ENCODE measurements around the gene PCGF3.
A peak's percentile ranks its signal among the peaks of the same experiment; 100 is the strongest.

PCGF3 gene

DNA sequence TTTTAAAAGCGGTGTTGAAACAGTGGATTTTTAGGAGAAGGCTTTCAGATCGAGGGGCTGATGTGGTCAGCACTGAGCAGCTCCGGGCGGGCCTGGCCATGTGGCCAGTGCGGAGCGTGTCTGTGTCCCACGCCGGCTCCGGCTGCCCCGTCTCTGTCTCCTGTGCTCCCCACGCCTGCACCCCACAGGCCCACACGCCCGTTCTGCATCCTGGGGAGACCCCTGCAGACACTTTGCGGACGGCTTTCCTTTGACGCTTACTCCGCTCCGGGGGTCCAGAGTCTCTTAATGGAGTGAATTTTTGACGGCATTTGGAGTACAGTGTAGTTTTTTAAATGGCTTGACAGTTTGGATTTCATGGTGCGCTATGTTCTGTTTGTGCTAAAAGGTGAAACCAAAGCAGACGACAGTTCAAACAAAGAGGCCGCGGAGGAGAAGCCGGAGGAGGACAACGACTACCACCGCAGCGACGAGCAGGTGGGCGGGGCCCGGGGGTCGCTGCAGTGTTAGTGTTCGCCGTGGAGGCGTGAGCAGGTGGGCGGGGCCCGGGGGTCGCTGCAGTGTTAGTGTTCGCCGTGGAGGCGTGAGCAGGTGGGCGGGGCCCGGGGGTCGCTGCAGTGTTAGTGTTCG is 38.7 kb downstream of the PCGF3 start:
- H4K91ac ChIP-seq (ENCODE audit: low read length): no peak overlapping the region
- no peak overlapping the region for H3K23ac ChIP-seq (ENCODE audit: low read length in 2 of 2)
- no peak overlapping the region for H3K4ac ChIP-seq (ENCODE audit: low read depth in 1 of 2, low read length in 2 of 2)
- H2AFZ ChIP-seq (ENCODE audit: low read depth, low read length): no peak overlapping the region
- DNase-seq: no peak
- peaks cover 13% of the 10 kb centered on the region for H3K4me1 ChIP-seq (ENCODE audit: control insufficient read depth, insufficient read depth, low read depth, low read length)
- WGBS: 96% methylated on average over 23 of the region's 44 CpGs
- H3K9ac ChIP-seq (ENCODE audit: low read length): no peak overlapping the region
- peaks cover 38 to 54% of the 10 kb centered on the region in 2 experiments for H3K36me3 ChIP-seq (ENCODE audit: control insufficient read depth in 1 of 2, insufficient read depth in 2 of 2, low read depth in 1 of 2, low read length in 2 of 2)
- no peak overlapping the region for H3K27ac ChIP-seq (ENCODE audit: low read length, poor library complexity, severe bottlenecking)
- H4K8ac ChIP-seq (ENCODE audit: low read length): no peak overlapping the region
- H2BK5ac ChIP-seq (ENCODE audit: low read depth, low read length, poor library complexity, severe bottlenecking): no peak overlapping the region
- no peak overlapping the region for H2BK15ac ChIP-seq (ENCODE audit: low read depth, poor library complexity, severe bottlenecking)
- no peak overlapping the region for H3K4me2 ChIP-seq (ENCODE audit: low read length, poor library complexity, severe bottlenecking)
- no peak overlapping the region for H2BK120ac ChIP-seq (ENCODE audit: low read depth, low read length)
- H3K27me3 ChIP-seq (ENCODE audit: control insufficient read depth in 1 of 2, insufficient read depth in 1 of 2, low read length in 2 of 2): no peaks in the 10 kb centered on the region
- H3K14ac ChIP-seq (ENCODE audit: low read length in 2 of 2): no peak overlapping the region
- H3K18ac ChIP-seq (ENCODE audit: low read depth in 1 of 2, low read length in 2 of 2): no peak overlapping the region
- peaks cover 20% of the 10 kb centered on the region for H3K79me1 ChIP-seq (replicated peaks; ENCODE audit: low read length, poor library complexity, severe bottlenecking)
- no peaks in the 10 kb centered on the region for H3K9me3 ChIP-seq (ENCODE audit: control insufficient read depth, low read length)
- H3K4me3 ChIP-seq (ENCODE audit: insufficient read depth in 1 of 2, low read depth in 1 of 2, low read length in 2 of 2): no peak overlapping the region
- no peak overlapping the region for H2AK5ac ChIP-seq (ENCODE audit: low read length, severe bottlenecking)
- no peak overlapping the region for H2BK12ac ChIP-seq (ENCODE audit: low read length in 2 of 2)

DNA sequence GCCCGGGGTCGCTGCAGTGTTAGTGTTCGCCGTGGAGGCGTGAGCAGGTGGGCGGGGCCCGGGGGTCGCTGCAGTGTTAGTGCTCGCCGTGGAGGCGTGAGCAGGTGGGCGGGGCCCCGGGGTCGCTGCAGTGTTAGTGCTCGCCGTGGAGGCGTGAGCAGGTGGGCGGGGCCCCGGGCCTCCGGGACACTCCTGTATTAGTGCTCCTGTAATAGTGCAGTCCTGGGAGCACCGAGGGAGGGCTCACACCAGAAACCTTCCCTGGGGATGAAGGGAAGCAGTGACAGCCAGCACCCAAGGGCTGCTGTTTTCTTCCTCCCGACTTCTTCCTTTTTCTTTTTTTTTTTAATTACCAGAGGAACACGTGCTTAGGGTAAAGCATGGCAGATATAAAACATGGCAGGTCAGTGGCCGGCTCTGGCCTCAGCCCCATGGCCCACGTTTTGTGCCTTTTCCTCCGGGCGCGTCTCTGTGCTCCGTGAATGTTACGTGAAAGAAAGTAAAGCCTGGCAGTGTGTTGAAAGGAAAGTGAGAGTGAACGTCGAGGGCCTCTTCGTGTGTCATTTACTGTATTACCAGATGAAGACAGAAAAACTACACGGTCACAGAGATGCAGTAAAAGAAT is 42.0 kb downstream of the PCGF3 start:
- no peak overlapping the region for H3K14ac ChIP-seq (ENCODE audit: low read length in 2 of 2)
- H3K9me3 ChIP-seq (ENCODE audit: control insufficient read depth, low read length): no peaks in the 10 kb centered on the region
- H2AK5ac ChIP-seq (ENCODE audit: low read length, severe bottlenecking): no peak overlapping the region
- H3K4me3 ChIP-seq (ENCODE audit: insufficient read depth in 1 of 2, low read depth in 1 of 2, low read length in 2 of 2): no peak overlapping the region
- H2AFZ ChIP-seq (ENCODE audit: low read depth, low read length): no peak overlapping the region
- H2BK120ac ChIP-seq (ENCODE audit: low read depth, low read length): no peak overlapping the region
- no peak overlapping the region for H4K8ac ChIP-seq (ENCODE audit: low read length)
- H3K9ac ChIP-seq (ENCODE audit: low read length): no peak overlapping the region
- no peak overlapping the region for H3K18ac ChIP-seq (ENCODE audit: low read depth in 1 of 2, low read length in 2 of 2)
- no peaks in the 10 kb centered on the region for H3K27me3 ChIP-seq (ENCODE audit: control insufficient read depth in 1 of 2, insufficient read depth in 1 of 2, low read length in 2 of 2)
- H3K4me2 ChIP-seq (ENCODE audit: low read length, poor library complexity, severe bottlenecking): no peak overlapping the region
- no peak for DNase-seq
- H3K27ac ChIP-seq (ENCODE audit: low read length, poor library complexity, severe bottlenecking): no peak overlapping the region
- H3K4me1 ChIP-seq (ENCODE audit: control insufficient read depth, insufficient read depth, low read depth, low read length): peaks cover 25% of the 10 kb centered on the region
- H2BK5ac ChIP-seq (ENCODE audit: low read depth, low read length, poor library complexity, severe bottlenecking): no peak overlapping the region
- peaks cover 29 to 43% of the 10 kb centered on the region in 2 experiments for H3K36me3 ChIP-seq (ENCODE audit: control insufficient read depth in 1 of 2, insufficient read depth in 2 of 2, low read depth in 1 of 2, low read length in 2 of 2)
- H4K91ac ChIP-seq (ENCODE audit: low read length): no peak overlapping the region
- H2BK15ac ChIP-seq (ENCODE audit: low read depth, poor library complexity, severe bottlenecking): no peak overlapping the region
- H3K79me1 ChIP-seq (replicated peaks; ENCODE audit: low read length, poor library complexity, severe bottlenecking): peaks cover 24% of the 10 kb centered on the region
- WGBS: 98% methylated on average over 21 of the region's 34 CpGs
- no peak overlapping the region for H3K4ac ChIP-seq (ENCODE audit: low read depth in 1 of 2, low read length in 2 of 2)
- no peak overlapping the region for H2BK12ac ChIP-seq (ENCODE audit: low read length in 2 of 2)
- H3K23ac ChIP-seq (ENCODE audit: low read length in 2 of 2): no peak overlapping the region

- H3K14ac ChIP-seq (ENCODE audit: low read length in 2 of 2): no peak overlapping the region
Observed at GRCh38 chr4:748461-748860, 42.8 kb downstream of the PCGF3 start.

DNA sequence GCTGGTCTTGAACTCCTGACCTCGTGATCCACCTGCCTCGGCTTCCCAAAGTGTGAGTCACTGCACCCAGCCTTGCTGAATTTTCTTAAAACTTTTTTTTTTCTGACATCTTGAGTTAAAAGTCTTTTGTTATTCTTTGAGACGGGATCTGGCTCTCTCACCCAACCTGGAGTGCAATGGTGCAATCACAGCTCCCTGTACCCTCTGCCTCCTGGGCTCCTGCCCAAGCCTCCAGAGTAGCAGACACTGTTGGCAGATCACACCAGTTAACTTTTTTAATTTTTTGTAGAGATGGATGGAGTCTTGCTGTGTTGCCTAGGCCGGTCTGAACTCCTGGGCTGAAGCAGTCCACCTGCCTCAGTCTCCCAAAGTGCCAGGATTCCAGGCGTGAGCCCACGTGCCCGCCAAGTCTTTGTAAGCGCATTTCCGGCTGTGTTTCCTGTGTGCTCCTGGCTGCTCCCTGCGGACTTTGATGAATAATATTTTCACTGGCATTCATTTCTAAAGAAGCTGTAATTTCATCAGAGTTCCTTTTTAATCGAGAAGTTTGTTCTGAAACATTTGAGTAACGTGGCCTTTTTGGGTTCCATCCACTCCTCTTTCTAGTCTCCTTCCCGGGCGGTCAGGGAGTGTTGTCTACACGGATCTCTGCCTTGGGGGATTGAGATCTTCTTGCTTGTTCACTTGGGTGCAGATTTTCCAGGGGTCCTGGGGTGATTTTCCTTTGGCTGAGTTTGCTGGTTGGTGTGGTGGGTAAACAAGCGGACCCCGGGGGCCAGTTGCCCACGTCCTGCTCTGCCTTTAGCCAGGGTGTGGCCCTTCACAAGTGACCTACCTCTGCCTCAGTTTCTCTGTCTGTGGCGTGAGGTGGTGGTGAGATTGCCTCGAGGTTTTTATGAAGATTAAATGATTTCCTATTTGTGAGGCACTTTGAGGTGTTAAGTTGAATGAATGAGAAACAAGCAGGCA is 44.4 kb downstream of the PCGF3 start:
- no peak overlapping the region for H3K27ac ChIP-seq (ENCODE audit: low read length, poor library complexity, severe bottlenecking)
- no peak overlapping the region for H2BK15ac ChIP-seq (ENCODE audit: low read depth, poor library complexity, severe bottlenecking)
- H3K36me3 ChIP-seq (ENCODE audit: control insufficient read depth in 1 of 2, insufficient read depth in 2 of 2, low read depth in 1 of 2, low read length in 2 of 2): peaks cover 49 to 58% of the 10 kb centered on the region in 2 experiments
- H2BK12ac ChIP-seq (ENCODE audit: low read length in 2 of 2): no peak overlapping the region
- no peak overlapping the region for H3K4ac ChIP-seq (ENCODE audit: low read depth in 1 of 2, low read length in 2 of 2)
- H3K9me3 ChIP-seq (ENCODE audit: control insufficient read depth, low read length): no peaks in the 10 kb centered on the region
- H2AK5ac ChIP-seq (ENCODE audit: low read length, severe bottlenecking): no peak overlapping the region
- H3K4me2 ChIP-seq (ENCODE audit: low read length, poor library complexity, severe bottlenecking): no peak overlapping the region
- DNase-seq: no peak
- no peak overlapping the region for H3K14ac ChIP-seq (ENCODE audit: low read length in 2 of 2)
- H3K4me1 ChIP-seq (ENCODE audit: control insufficient read depth, insufficient read depth, low read depth, low read length): peaks cover 17% of the 10 kb centered on the region
- peak overlapping the region in 1 of 2 experiments; percentile 51 for H3K4me3 ChIP-seq (ENCODE audit: insufficient read depth in 1 of 2, low read depth in 1 of 2, low read length in 2 of 2)
- no peak overlapping the region for H3K18ac ChIP-seq (ENCODE audit: low read depth in 1 of 2, low read length in 2 of 2)
- H4K8ac ChIP-seq (ENCODE audit: low read length): no peak overlapping the region
- no peak overlapping the region for H2BK5ac ChIP-seq (ENCODE audit: low read depth, low read length, poor library complexity, severe bottlenecking)
- no peak overlapping the region for H2BK120ac ChIP-seq (ENCODE audit: low read depth, low read length)
- H4K91ac ChIP-seq (ENCODE audit: low read length): no peak overlapping the region
- 95% methylated on average over 19 of the region's 20 CpGs for WGBS
- no peak overlapping the region for H2AFZ ChIP-seq (ENCODE audit: low read depth, low read length)
- peak overlapping the region; percentile 75 for H3K9ac ChIP-seq (ENCODE audit: low read length)
- H3K23ac ChIP-seq (ENCODE audit: low read length in 2 of 2): no peak overlapping the region
- H3K27me3 ChIP-seq (ENCODE audit: control insufficient read depth in 1 of 2, insufficient read depth in 1 of 2, low read length in 2 of 2): no peaks in the 10 kb centered on the region
- peaks cover 37% of the 10 kb centered on the region for H3K79me1 ChIP-seq (replicated peaks; ENCODE audit: low read length, poor library complexity, severe bottlenecking)

More at GRCh38 chr4:748461-748860, 42.8 kb downstream of the PCGF3 start:
- H4K91ac ChIP-seq (ENCODE audit: low read length): no peak overlapping the region
- WGBS: 96% methylated on average over 19 of the region's 19 CpGs
- peaks cover 22% of the 10 kb centered on the region for H3K4me1 ChIP-seq (ENCODE audit: control insufficient read depth, insufficient read depth, low read depth, low read length)
- H3K79me1 ChIP-seq (replicated peaks; ENCODE audit: low read length, poor library complexity, severe bottlenecking): peaks cover 29% of the 10 kb centered on the region
- H2BK5ac ChIP-seq (ENCODE audit: low read depth, low read length, poor library complexity, severe bottlenecking): no peak overlapping the region
- no peak overlapping the region for H2BK15ac ChIP-seq (ENCODE audit: low read depth, poor library complexity, severe bottlenecking)
- H3K4me3 ChIP-seq (ENCODE audit: insufficient read depth in 1 of 2, low read depth in 1 of 2, low read length in 2 of 2): no peak overlapping the region
- H3K18ac ChIP-seq (ENCODE audit: low read depth in 1 of 2, low read length in 2 of 2): no peak overlapping the region
- H3K27me3 ChIP-seq (ENCODE audit: control insufficient read depth in 1 of 2, insufficient read depth in 1 of 2, low read length in 2 of 2): no peaks in the 10 kb centered on the region
- H3K23ac ChIP-seq (ENCODE audit: low read length in 2 of 2): no peak overlapping the region
- no peak overlapping the region for H2AK5ac ChIP-seq (ENCODE audit: low read length, severe bottlenecking)
- no peak for DNase-seq
- H2BK12ac ChIP-seq (ENCODE audit: low read length in 2 of 2): no peak overlapping the region
- no peak overlapping the region for H3K27ac ChIP-seq (ENCODE audit: low read length, poor library complexity, severe bottlenecking)
- H3K36me3 ChIP-seq (ENCODE audit: control insufficient read depth in 1 of 2, insufficient read depth in 2 of 2, low read depth in 1 of 2, low read length in 2 of 2): peaks cover 35 to 45% of the 10 kb centered on the region in 2 experiments
- no peak overlapping the region for H3K4ac ChIP-seq (ENCODE audit: low read depth in 1 of 2, low read length in 2 of 2)
- H2AFZ ChIP-seq (ENCODE audit: low read depth, low read length): no peak overlapping the region
- no peak overlapping the region for H3K9ac ChIP-seq (ENCODE audit: low read length)
- H4K8ac ChIP-seq (ENCODE audit: low read length): no peak overlapping the region
- H2BK120ac ChIP-seq (ENCODE audit: low read depth, low read length): no peak overlapping the region
- H3K4me2 ChIP-seq (ENCODE audit: low read length, poor library complexity, severe bottlenecking): no peak overlapping the region
- H3K9me3 ChIP-seq (ENCODE audit: control insufficient read depth, low read length): no peaks in the 10 kb centered on the region

Data from mesenchymal stem cell (in vitro differentiated cells and primary cell).